HG02852 (cell line): ENCODE measurements around the gene TFG.
"Not testable (repeated sequence)": the region's sequence is repeated elsewhere in the genome, so short reads cannot be mapped to it uniquely, and the experiment has no call there.

Source experiments
- ATAC-seq: cut with Tn5 transposase; IDR thresholded peaks from one replicate; pipeline ENCODE4 v1.9.1; 2021; ENCODE audit warnings: mild to moderate bottlenecking, moderate library complexity; ENCODE audit not compliant: unreplicated experiment

The TFG gene

DNA sequence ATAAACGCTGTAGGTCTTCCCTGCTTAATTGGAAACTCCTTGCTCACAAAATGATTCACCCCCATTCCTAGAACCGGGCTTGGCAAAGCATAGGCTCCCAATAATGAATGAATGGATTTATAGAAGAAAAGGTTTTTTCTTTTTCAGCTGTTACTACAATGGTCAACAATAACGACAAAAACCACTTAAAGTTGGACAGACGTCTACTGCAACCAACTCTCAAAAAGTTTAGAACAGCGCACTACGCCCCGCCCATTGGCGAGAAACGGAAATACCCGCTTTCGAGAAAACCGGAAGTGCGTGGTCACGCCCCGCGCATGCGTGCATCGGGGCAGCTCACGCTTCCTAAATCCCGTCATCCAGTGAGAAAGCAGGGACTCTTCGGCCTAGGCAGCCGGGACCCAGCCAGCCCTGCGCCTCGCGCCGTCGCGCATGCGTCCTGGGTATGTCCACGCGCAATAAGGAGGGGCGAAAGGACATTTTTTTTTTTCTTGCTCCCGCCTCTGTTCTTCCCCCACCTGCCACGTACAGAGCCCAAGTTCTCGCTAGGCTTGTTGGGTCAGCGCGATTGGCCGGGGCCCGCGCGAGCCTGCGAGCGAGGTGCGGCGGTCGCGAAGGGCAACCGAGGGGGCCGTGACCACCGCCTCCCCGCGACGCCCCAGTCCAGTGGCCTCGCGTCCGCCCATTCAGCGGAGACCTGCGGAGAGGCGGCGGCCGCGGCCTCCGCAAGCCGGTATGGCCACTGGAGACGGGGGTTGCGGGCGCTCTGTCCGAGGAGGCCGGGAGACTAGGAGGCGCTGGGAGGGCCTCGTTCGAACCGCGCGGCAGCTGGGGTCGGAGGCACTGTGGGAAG is at the start of gene TFG:
TFG (plus strand) TSS at position 506 of the 853 bp plus-strand sequence. CDS start 4,192 bp downstream, outside the sequence.
- ATAC-seq, result peak; percentile 93

DNA sequence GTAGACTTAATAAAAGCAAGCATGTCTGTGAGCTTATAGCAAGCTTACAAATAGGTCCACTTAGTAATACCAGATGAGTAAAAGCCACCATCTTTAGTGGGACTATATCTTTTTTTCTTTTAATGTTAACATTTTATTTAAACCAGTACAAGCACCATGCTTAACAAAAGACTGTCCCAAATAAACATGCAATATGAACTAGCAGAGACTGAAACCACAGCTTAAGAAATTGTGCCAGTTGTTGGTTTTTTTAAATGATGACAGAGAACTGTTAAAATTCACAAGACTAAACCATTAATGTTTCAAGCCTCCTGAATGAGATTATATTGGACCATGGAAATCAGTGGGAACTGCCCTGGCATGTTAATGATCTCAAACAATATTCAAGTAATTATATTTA is 48.0 kb upstream of the TFG start:
- ATAC-seq, result not testable (repeated sequence)

DNA sequence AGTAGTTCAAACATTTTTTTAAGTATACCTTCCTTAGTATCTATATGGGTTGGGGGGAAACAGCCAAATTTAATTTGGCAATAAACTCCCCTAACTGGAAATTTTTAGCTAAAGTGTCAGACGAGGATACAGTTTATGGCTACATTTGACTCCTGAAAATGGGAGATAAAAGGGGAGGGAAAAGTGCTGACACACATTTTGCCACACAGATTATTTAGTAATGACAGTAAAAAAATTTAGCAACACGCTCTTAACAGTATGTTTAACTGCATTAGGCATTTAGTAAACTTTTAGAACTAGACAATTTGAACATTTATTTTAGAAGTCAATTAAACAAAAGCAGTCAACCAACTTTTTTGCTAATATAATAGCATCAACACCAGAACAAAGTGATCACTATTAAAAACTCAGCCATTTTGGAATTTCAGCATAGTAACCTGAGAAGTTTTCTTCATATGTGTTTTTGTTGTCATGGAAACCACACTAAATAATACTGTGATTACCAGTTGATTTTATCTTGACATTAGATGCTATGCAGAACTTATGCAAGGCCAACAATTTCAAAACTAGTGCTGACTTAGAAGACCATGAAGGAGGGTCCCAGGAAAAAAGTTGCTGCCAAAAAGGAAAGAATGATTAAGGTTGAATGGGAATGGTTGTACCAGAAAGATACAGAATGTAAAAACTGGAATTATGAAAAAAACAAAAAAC is 47.0 kb upstream of the TFG start:
- ATAC-seq, result no peak

DNA sequence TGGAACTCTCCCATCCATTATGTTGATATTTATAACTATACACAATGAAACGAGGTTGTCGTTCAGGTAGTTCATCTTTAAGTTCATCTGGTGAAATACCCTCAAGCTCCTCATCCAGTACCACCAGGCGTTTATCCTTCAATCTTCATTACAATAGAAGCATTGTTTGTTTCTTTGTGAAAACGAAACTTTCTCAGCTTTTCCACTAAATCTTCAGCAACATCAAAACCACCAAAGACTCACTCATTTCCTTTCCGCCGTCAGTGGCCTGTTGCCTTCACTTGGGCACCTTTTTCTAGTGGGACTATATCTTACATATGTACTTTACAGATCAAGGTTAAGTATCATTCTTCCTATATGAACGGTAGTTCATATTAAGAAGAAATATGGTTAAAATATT is 44.1 kb upstream of the TFG start:
- ATAC-seq, result no peak

DNA sequence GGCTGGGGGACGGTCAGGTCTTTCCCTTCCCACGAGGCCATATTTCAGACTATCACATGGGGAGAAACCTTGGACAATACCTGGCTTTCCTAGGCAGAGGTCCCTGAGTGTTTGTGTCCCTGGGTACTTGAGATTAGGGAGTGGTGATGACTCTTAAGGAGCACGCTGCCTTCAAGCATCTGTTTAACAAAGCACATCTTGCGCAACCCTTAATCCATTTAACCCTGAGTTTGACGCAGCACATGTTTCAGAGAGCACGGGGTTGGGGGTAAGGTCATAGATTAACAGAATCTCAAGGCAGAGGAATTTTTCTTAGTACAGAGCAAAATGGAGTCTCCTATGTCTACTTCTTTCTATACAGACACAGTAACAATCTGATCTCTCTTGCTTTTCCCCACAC is 42.6 kb upstream of the TFG start:
- not testable (repeated sequence) for ATAC-seq

DNA sequence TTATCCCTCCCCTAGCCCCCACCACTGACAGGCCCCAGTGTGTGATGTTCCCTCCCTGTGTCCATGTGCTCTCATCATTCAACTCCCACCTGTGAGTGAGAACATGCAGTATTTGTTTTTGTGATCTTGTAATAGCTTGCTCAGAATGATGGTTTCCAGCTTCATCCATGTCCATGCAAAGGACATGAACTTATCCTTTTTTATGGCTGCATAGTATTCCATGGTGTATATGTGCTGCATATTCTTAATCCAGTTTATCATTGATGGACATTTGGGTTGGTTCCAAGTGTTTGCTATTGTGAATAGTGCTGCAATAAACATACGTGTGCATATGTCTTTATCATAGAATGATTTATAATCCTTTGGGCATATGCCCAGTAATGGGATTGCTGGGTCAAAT is 42.0 kb upstream of the TFG start:
- ATAC-seq, result not testable (repeated sequence)

DNA sequence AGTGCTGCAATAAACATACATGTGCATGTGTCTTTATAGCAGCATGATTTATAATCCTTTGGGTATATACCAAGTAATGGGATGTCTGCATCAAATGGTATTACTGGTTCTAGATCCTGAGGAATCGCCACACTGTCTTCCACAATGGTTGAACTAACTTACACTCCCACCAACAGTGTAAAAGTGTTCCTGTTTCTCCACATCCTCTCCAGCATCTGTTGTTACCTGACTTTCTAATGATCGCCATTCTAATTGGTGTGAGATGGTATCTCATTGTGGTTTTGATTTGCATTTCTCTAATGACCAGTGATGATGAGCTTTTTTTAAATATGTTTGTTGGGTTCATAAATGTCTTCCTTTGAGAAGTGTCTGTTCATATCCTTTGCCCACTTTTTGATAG is 38.3 kb upstream of the TFG start:
- ATAC-seq, result not testable (repeated sequence)

DNA sequence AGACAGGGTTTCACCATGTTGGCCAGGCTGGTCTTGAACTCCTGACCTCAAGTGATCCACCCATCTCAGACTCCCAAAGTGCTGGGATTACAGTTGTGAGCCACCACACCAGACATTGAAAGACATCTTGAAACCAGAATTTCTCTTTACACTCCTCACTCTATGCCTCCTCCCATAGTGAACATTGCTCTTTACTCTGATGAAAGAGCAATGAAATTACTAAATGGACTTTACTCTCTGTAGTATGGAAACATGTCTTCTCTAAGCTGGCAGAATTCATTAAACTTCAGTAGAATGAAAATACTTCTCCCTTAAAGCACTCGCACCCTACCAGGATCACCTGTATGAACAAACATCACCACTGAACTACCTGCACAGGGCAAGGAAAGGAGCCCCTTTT is 27.8 kb upstream of the TFG start:
- no peak for ATAC-seq

DNA sequence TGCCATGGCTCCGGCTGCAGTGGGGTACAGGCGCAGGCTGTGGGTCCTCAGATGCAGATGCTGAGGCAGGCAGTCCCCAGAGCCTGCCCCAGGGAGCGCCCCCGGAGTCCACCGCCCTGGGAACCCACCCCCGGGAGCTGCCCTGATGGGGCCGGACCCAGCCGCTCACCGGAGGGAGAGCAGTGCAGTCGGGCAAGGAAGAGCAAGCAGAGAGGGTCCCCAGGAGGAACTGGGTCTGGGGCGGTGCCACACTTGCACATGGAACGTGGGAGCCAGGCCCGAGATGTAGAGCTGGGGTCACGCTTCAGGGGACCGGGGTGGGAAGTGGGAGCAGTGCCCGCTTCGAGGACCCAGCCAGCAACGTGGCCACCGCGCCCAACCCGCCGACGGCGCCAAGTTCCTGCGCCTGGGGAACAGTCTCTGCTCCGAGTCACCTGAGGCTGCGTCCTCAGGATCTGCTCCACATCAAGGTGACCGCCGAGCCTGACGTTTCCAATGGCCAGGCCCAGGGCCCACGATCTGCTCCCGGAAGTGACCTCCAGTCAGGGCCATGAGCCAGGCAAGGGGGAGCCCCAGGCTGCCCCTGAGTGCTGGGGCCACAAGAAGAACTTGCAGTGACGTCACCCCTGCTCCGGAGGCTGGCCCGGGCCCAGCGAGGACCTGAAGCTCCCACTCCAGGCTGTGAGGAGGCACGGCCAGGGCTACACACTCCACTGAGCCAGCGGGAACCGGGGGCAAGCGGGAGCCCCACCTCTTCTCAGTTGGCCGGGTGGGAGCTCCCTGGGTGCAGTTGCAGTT is 27.0 kb upstream of the TFG start:
- ATAC-seq, result no peak

DNA sequence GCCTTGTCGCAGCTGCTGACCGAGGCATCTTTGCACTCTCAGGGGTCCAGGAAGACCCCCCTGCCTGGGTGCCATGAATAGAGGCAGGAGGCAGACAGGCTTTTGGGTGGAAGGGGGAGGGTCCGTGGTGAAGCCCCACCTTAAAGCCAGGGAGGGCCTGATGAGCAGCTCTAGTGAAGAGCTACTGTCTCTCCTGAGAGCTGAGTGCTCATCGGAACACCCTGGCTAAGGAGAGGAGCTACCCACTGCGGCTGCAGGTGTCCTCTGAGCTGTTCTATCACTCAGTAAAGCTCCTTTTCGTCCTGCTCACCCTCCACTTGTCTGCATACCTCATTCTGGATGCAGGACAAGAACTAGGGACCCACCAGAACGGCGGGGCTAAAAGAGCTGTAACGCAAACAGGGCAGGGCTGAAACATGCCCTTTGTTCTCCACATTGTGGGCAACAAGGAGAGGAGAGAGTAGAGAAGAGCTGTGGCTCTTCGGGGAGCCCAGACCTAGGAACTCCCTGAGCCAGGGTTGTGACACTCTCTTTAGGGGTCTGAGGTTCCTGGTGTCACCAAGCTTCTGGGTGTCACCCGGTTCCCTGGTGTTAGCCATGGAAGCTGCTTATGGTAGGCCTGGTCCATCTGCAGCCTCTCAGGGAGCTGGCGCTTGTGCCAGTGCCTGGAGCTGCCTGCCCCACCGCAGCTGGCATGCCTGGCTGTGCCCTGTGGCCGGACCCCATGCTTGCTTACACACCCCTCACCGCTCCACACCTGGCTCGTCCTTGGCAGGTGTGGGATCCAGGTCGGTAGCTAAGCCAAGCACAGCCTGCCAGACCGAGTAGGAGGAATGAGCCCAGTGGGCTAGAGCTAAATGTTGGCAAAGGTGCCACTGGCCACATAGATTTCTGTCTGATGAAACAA is 26.2 kb upstream of the TFG start:
- no peak for ATAC-seq

DNA sequence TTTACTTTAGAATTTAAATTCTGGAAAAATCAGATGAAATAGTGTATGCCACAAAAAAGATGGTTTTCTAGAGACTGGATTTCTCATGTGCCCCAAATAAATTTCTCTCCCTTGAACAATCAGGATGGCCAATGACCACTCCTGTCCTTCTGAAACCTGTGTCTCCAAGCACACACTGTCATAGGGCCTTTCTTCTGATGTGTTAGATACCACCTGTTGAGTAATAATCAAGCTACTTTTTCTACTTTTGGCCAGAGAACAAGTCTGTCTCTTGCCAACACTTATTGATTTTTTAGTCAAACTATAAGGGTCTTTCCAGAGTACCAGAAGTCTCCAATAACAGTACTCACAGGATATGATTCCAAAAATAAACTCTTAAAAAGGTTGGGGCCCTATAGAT is 16.1 kb upstream of the TFG start:
- ATAC-seq, result no peak

DNA sequence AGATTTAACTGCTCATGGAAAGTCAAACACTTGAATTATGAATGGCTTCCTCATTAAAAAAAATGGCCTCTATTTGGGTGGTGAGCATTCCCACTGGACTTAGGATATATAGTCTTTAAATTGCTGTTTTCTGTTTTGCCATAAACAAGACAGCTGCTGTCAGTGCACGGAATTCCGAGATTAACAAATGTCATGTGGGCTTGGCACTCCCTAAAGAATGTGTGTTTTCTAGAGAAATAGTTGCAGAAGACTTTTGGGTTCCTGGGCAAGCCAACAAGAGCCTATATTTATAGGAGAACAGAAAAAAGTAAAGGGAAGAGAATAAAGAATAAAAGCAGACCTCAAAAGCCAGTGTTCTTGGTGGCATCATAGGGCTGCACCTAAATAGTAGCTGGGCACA is 13.6 kb upstream of the TFG start:
- ATAC-seq, result no peak

DNA sequence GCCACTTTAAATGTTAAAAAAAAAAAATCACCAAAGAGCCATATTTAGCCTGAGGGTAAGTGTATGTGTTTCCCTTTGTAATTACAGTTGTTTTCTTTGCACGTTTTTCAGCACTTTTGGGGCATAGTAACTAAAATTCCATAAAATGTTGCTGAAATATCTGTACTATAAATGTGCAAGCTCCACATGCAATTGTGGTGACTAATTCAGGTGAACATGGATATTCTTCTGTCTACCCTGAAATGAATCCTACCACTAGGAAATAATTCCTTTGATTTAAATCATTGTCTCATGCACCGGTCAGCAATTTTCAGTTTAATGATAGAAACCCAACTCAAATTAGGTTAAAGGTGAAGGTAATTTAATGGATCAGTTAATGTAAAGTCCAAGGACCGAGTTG is 13.1 kb upstream of the TFG start:
- ATAC-seq, result no peak

DNA sequence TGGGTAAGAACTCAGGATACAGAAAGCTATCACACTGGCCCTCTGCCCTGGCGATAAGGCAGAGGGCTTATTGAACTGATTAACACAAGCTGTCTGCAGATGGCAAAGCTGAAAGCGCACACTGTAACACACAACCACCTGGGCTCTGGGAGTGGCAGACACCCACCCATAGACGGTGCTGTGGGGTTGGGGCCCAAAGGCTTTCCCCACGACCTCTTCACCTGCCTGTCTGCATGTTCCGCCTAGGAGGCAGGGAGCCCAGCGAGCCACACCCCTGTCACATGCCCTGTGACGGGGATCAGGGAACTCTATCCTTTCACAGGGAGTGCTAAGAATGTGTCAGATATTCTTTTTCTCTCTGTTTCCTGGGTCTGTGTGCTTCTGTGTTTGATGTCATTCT is 12.1 kb upstream of the TFG start:
- ATAC-seq, result no peak

DNA sequence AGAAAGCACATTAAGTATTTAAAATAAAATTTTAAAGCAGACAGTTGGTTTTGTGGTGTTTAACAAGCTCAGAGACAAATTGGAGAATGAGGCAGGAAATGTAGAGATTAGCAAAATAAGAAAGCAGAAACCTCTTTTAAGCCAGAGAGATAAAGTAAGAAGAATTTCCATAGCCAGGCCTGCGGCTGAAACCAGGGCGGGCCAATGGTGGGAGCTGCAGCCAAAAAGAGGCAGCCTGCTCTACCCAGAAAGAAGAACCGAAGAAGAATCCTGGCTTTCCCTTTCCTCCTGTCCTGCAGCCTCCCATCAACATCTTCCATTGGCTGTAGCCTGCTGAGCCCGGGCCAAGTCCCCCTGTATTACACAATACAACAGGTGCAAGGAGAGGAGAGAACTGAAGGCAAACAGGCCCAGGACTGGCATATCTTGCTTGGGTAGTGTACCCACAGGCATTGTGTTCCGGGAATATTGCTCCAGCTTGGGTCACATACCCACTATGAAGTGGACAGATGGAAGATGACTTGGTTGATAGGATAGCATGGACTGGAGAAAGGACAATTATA is 11.5 kb upstream of the TFG start:
- ATAC-seq, result no peak

DNA sequence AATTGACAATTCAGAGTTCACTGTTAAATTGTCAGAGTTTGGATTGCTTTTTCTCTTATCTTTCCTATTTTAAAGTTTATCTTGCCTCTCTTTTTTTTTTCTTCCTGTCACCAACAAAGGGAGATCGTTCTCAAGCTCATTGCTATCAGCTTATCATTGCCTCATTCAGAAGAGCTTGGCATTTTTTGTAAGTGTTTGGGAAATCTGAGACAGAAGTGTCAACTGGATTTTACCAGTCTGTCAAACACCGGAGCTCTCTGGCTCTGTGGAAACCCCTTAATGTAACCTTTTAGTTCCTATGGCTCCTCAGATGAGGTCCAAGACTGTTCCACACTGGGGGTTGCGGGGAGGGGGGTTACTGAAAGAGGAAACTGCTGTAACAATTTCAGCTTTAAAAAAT is 10.6 kb upstream of the TFG start:
- no peak for ATAC-seq

DNA sequence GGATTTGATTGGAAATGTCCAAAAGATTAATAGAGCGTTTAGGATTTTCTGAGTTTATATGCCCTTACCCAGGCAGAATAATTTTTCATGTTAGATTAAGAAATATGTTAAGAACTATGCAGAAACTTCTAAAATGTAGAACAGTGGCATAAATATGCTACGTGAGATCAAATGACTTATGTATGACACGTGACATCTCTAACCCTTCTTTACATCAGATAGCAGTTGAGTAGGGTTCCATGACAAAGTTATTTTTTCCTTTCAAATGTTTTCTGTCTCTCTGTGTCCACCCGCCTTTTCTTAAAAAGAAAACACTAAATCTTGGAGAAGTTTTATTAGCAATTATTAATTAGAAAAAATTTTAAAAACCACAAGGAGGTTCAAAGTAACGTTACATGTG is 8.6 kb upstream of the TFG start:
- ATAC-seq, result no peak

DNA sequence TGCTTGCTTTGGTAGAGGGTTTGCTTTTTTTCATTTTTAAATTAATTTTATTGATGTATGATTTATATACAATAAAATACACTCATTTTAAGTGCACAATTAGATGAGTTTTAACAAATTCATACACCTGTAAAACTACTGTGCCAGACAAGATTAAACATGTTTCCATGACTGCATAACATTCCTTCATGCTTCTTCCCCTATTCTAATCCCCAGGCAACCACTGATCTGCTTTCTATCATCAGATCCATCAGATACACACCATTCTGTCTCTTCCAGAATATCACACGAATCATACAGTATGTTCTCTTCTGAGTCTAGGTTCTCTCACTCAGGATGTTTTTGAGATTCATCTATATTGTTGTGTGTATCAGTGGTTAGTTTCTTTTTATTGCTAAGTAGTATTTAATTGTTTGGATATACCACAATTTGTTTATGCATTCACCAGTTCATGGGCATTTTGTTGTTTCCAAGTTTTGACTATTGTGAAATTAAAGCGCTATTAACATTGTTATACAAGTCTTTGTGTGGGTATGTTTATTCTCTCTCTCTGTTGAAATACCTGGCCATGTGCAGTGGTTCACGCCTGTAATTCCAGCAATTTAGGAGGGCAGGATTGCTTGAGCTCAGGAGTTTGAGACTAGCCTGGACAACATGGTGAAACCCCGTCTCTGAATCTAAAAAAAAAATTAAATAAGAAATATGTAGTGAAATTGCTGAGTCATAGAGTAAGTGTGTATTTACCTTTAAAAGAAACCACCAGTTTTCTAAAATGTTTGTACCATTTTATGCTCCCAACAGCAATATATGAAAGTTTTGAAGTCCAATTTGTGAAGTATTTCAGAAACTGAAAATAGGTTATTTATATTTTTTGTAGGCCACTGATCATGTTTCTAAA is 7.0 kb upstream of the TFG start:
- no peak for ATAC-seq

DNA sequence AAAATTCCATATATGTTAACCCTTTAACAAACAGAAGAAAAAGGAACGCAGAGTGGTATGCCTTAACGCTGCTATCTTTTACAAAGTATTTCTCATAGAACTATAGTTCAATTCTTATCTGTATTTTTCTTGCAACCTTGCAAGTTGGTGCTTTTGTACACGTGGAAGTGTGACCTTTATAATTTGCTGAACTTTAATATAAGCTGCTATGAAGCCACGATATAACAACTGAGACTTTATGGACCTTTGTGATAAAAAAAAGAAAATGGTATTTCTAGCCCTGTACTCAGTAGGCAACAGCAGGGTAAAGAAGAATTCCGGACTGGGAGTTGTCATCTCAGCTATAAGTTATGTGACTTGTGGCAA is 6.3 kb upstream of the TFG start:
- no peak for ATAC-seq
